Measurements from ENCODE around the gene COL6A5.
"Not testable (repeated sequence)": the region's sequence is repeated elsewhere in the genome, so short reads cannot be mapped to it uniquely, and the experiment has no call there.

COL6A5 gene, protein sequence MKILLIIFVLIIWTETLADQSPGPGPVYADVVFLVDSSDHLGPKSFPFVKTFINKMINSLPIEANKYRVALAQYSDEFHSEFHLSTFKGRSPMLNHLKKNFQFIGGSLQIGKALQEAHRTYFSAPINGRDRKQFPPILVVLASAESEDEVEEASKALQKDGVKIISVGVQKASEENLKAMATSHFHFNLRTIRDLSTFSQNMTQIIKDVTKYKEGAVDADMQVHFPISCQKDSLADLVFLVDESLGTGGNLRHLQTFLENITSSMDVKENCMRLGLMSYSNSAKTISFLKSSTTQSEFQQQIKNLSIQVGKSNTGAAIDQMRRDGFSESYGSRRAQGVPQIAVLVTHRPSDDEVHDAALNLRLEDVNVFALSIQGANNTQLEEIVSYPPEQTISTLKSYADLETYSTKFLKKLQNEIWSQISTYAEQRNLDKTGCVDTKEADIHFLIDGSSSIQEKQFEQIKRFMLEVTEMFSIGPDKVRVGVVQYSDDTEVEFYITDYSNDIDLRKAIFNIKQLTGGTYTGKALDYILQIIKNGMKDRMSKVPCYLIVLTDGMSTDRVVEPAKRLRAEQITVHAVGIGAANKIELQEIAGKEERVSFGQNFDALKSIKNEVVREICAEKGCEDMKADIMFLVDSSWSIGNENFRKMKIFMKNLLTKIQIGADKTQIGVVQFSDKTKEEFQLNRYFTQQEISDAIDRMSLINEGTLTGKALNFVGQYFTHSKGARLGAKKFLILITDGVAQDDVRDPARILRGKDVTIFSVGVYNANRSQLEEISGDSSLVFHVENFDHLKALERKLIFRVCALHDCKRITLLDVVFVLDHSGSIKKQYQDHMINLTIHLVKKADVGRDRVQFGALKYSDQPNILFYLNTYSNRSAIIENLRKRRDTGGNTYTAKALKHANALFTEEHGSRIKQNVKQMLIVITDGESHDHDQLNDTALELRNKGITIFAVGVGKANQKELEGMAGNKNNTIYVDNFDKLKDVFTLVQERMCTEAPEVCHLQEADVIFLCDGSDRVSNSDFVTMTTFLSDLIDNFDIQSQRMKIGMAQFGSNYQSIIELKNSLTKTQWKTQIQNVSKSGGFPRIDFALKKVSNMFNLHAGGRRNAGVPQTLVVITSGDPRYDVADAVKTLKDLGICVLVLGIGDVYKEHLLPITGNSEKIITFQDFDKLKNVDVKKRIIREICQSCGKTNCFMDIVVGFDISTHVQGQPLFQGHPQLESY (N-terminal part only)

DNA sequence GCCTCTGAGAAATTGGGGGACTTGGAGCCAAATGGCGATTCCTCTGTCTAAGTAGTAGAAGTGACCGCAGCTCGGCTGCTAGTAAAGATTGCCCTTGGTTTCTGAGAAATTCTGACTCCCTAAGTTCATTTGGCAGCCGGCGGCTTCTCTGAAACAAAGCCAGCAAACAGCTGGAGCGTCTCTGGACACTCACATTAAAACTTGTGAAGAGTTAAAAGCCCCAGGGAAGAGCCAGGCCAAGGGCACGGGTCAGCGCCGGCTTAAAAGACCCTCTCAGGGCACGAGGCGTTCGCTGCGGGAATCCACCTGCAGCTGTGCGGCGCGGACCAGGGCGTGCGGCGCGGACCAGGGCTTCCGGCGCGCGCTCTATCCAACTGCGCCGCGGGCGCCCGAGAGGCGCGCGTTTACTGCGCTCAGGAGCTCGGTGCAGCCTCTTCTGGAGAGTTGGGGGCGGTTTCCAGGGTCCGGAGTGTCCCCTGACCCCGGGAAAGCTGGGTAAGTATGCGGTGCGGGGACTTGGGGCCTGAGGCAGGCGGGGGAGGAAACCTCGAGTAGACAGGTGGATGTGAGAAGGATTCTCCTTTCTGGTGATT lies at the start of gene COL6A5:
TSS of gene COL6A5 (plus strand) at position 186 of the 593 bp plus-strand sequence. CDS start 27,967 bp downstream, outside the sequence.
- no peak for DNase-seq (ENCODE audit: low read depth)

DNA sequence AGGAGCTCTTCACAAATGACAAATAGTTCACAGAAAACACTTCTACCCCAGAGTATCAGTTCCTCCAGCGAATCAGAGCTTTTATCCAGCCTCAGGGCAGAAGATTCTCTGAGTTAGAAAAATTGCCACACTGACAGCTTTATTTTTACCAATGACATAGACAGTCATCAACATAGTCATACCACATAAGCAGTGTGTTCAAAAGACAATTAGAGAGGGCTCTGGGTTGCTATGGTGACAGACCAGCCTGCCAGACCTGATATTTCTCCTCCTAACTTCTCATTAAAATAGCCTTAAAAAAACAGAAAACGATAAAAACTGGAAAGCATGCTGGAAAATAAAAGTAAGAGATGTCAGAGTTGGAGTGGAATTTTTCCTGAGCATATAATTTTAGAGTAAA lies 45.9 kb upstream of the COL6A5 start:
- DNase-seq (ENCODE audit: low read depth), result no peak

DNA sequence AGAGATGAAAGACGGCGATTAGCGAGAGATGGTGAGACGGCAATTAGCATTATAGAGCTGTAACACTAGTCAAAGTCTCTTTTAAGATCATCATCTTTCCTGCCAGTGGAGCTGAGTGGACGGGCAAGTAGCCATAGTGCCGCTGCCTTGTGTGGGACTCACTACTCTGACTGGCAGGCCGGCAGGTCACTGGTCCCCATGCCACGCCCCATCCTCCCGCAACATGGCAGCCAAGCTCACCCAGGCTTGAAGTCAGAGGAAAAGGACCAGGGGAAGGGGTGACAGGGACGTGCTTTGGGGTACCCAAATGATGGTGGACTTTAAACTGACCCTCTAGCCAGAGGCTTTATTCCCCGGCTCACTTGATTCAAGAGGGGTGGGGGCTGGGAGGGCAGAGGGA lies 44.6 kb upstream of the COL6A5 start:
- DNase-seq (ENCODE audit: low read depth), result no peak

DNA sequence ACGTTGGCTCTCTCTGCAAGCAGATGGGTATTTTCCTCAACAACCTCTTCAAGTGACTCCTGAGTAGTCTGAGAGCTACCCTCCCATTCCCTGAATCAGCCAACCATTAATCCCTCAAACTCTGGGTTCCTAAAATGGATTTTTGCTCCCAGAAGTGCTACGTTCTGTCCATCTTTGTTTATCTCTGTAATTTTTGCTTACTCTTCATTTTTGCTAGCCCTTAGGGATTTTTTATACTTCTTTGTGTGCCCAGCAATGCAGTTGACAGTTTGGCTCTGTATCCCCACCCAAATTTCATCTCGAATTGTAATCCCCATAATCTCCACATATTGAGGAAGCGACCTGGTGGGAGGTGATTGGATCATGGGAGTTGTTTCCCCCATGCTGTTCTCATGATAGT lies 35.4 kb upstream of the COL6A5 start:
- no peak for DNase-seq (ENCODE audit: low read depth)

DNA sequence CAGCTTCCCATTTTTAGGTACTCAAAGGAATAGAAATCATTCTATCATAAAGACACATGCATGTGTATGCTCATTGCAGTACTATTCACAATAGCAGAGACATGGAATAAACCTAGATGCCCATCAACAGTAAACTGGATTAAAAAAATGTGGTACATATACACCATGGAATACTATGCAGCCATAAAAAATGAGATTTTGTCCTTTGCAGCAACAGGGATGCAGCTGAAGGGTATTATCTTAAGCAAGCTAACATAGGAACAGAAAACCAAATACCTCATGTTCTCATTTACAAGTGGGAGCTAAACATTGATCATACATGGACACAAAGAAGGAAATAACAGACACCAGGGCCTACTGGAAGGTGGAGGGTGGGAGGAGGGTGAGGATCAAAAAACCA lies 33.1 kb upstream of the COL6A5 start:
- DNase-seq (ENCODE audit: low read depth), result no peak

DNA sequence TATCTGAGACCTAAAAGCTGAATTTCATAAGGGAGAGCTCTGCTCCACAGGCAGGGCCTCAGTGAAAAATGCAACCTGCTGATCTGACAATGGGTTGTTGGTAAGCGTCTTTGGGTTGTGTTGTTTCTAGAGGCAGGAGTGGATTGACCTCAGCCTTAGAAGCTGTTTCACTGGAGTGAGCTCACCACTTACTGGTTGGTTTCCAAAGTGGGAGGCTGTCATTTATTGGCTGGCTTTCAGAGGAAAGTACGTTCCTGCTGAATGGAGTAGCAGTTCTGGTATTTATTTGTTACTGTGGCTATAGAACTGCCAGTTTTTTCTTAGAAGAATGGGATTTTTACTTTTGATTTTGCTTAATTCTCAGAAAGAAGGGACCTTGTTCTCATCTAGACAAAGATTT lies 29.3 kb upstream of the COL6A5 start:
- DNase-seq (ENCODE audit: low read depth), result no peak

DNA sequence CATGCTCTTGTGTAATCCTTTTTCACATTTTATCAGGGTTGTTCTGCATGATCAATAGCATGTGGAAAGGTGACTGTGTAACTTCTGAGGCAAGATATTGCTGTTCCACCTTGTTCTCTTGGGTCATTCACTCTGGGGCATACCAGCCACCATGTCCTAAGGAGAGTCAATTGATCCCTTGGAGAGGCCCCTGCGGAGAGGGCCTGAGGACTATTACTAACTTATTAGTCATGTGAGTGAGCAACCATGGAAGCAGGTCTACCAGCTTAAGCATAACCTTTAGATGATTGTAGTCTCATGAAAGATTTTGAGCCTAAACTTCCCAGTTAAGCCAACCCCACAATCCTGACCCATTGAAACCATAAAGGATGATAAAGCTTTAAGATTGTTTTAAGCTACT lies 22.0 kb upstream of the COL6A5 start:
- DNase-seq (ENCODE audit: low read depth), result no peak

DNA sequence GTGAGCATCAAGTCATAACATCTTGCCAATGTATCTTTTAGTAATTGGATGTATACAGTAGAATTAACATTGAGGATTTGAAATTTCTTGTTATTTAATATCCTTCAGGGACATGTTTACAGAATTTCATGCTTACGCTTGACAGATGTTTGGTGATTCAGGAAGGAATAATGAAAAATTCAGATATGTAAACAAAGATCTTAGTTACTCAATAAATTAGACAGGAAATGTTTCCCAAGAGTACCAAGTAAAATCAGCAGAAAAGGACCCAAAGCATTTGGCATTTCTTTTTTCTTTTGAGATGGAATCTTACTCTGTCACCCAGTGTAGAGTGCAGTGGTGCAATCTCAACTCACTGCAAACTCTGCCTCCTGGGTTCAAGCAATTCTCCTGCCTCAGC lies 4.7 kb upstream of the COL6A5 start:
- DNase-seq (ENCODE audit: low read depth), result no peak

DNA sequence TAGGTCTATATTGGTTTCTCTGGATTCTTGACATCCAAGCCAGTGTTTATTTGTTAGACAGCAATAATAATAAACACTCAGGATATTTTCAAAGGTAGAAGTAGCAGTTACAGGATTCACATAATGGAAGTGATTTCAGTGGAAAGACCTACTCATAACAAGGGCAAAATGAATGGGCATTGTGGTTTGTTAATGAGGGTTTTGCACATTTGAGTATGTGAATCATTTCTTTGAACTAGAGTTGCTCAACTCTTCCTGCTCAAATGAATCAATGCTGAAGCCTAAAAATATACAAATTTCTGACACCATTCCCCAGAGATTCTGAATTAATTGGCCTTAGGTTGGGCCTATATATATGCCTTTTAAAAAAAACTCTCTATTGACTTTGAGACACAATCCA lies 4.1 kb upstream of the COL6A5 start:
- DNase-seq (ENCODE audit: low read depth), result no peak

DNA sequence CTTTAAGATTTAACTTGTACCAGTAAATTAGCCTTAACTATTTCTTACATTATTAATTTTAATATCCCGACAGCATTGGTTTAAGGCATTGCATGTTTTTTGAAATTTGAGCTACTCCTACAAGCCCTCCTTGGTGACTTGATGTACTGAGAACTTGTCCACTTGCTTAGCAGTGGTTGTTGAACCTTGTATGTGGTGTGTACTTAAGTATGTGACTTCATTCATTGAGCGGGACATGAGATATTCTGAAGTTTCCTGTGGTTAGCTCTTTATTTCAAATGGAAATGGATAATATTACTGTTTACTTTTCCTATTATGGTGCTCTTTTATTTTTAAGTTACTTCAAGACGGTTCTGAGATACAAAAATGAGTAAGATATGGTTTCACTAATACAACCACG lies 3.6 kb upstream of the COL6A5 start:
- no peak for DNase-seq (ENCODE audit: low read depth)

DNA sequence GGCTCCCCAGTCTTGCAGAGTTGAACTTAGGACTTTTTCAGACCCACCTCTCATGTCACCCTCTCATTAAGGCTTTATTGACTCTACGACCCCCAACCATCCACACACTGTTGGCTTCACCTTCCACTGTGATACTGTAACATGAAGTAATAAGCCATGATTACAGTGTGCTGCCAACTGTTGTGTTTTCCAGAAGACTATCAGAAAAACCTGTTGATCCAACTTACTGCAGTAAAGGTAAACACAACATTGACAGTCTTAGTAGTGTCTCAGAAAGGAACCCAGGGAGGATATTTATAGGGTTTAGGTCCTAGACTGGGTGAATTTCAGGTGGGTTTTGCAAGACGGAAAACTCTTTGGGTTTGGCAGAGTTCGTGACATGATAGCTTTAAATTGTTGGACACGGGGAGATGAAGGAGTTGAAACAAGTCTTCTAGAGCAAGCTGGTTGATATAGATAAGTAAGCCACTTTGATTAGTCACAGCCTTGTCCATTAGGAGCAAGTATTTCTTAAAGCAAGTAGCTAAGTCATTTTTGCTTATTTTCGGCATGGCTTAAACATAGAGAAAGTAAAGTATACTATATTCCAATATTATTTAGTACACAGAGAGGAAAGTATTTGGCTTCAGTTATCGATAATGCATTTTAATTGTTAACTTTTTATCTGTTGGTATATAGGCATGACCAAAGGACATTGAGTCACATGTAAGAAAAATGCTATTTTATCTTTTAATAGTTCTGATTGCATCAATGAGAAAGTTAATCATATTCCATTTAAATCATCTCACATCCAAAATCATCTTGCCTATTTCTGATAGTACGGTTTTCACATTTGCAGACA lies 2.4 kb upstream of the COL6A5 start:
- DNase-seq (ENCODE audit: low read depth), result no peak

DNA sequence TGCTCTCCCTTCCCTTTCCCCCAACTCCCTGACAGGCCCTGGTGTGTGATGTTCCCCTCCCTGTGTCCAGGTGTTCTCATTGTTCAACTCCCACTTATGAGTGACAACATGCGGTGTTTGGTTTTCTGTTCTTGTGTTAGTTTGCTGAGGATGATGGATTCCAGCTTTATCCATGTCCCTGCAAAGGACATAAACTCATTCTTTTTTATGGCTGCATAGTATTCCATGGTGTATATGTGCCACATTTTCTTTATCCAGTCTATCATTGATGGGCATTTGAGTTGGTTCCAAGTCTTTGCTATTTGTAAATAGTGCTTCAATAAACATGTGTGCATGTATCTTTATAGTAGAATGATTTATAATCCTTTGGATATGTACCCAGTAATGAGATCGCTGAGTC lies 2.8 kb downstream of the COL6A5 start:
- not testable (repeated sequence) for DNase-seq (ENCODE audit: low read depth)

DNA sequence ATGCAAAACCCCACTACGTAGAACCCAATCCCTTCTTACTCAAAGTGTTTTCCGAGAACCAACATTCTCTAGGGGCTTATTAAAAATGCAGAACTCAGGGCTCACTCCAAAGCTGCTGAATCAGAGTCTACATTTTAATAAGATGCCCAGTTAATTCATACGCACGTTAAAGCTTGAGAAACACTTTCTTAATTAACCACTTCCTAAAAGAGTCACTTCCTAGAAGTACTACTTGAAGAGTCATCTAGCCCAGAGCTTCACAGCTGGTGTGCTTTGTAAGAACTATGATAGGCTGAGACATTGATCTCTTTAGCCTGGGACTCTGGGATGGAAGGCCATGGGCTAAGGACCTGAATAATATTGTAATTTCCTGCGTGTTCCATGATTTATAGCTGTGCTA lies 9.0 kb downstream of the COL6A5 start:
- no peak for DNase-seq (ENCODE audit: low read depth)

DNA sequence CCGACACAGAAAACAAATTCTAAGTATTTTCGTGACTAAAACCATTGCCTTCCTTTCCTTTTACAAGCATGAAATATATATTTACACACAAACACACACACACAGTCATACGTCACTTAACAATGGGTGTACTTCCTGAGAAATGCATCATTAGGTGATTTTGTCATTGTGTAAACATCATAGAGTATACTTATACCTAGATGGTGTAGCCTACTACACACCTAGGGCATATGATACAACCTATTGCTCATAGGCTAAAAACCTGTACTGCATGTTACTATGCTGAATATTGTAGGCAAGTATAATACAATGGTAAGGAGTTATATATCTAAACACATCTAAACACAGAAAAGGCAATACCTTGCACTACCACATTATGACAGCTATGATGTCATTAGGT lies 28.6 kb downstream of the COL6A5 start:
- DNase-seq (ENCODE audit: low read depth), result no peak

DNA sequence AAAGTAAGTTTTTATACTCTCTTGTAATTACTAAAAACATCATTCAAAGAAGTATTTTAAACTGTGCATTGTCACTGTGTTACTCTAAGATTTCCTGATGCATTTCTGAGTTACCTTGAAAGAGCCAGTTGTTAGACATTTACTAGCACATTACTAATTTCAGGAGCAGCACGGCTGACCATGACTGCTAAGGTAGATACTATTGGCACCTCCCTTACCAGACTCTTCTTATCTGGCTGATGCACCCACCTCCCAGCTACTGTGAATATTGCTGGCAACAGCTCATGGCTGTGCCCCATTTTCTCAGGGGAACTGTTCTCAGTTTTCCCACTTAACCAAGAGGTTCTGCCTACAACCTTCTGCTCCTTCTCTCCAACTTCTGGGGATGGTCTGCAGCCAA lies 29.4 kb downstream of the COL6A5 start:
- DNase-seq (ENCODE audit: low read depth), result no peak

DNA sequence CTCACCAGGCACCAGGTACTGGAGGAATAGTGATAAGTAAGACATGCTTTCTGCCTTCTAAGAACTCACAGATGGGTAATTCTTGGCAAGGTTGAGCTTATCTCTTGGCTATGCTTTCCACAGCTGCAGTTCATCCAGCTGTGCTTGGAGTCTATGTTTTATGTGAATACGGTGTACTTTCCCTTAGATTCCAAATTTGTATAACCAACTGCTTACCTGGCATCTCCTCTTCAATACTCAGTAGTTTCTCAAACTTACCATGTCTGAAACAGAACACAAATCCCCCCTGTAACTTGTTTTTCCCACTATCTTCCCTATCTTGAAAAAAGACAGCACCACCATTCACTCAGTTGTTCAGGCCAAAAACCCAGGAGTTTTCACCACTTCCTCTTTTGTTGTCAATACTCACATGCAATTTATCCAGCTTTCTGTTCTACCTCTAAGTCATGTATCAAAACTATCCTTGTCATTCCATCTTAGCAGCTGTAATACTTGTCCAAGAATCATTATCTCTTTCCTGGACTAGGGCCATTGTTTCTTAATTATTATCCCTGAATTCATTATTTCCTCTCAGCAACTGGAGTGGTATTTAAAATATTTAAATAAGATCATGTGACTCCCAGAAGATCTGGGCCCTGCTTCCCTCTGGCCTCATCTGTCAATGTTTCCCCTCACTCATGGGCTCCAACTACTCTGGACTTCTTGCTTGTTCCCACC lies 32.6 kb downstream of the COL6A5 start:
- no peak for DNase-seq (ENCODE audit: low read depth)

DNA sequence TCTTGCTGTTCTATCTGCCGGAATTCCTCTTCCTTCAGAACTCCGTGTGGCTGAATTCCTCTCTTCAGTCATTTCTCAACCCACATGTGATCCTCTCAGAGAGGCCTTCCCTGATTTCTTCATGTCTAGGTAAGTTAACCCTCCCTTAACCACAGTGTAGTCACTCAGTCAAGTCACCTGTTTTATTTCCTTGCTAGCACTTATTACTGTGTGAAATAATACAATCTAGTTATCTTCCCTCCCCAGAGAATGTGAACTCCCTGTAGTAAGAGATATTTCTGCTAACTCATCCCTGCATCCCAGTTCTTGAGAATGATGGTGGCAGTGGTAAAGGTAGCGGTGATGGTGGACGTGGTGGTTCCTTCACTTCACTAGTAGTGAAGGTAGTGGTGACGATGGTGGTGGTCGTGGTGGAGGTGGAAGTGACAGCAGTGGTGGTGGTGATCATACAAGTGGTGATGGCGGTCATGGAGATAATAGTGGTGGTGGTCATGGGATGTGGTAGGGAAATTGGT lies 33.3 kb downstream of the COL6A5 start:
- no peak for DNase-seq (ENCODE audit: low read depth)

DNA sequence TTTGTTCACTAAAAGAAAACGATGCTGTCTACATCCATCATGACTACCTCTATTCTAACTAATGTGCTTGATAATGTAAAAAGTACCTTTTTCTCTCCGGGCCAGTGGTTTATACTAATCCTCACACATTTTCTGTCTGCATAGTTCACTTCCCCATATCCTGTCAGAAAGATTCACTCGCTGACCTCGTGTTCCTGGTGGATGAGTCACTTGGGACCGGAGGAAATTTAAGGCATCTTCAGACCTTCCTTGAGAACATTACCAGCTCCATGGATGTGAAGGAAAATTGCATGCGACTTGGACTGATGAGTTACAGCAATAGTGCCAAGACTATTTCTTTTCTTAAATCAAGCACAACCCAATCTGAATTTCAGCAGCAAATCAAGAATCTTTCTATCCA lies 33.8 kb downstream of the COL6A5 start:
- DNase-seq (ENCODE audit: low read depth), result no peak

DNA sequence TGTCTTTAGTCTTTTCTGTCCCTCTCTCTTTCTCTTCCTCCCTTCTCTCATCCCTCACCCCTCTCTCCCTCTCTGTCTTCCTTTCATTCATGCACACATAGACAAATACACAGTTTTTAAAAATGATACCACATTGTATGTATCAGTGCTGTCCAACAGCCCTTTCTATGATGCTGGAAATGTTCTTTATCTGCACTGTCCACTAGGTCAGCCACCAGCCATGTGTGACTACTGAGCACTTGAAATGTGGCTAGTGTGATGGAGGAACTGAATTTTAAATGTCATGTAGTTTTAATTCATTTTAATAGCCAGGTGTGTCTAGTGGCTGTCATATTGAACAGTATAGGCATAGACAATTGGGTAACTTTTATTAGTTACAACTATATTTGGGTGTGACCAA lies 34.9 kb downstream of the COL6A5 start:
- no peak for DNase-seq (ENCODE audit: low read depth)

DNA sequence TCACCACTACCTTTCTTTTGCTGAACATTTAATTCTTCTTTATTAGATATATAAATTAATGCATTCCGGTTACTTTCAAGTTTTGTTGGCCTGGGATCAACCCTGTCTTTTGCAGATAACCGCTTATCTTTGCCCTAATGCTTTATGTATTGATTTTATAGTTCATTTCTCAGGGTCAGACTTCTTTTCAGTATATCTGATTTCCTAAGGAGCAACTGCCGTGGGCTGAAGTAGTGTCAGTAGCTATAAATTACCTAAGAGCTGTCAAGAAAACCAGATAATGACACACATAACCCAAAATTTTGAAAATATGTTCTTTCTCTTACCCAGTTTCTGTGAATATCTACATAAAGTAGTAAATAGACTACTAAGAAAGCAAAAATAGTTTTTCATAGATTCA lies 38.0 kb downstream of the COL6A5 start:
- no peak for DNase-seq (ENCODE audit: low read depth)

All from activated T-cell treated with anti-CD3 and anti-CD28 coated beads for 24 hours (primary cell).